HG03460 (cell line): ENCODE data around the gene ATP6V0E1.

Source experiments
- ATAC-seq: cut with Tn5 transposase; IDR thresholded peaks from one replicate; pipeline ENCODE4 v1.9.1; 2021; ENCODE audit not compliant: unreplicated experiment

The ATP6V0E1 gene

DNA sequence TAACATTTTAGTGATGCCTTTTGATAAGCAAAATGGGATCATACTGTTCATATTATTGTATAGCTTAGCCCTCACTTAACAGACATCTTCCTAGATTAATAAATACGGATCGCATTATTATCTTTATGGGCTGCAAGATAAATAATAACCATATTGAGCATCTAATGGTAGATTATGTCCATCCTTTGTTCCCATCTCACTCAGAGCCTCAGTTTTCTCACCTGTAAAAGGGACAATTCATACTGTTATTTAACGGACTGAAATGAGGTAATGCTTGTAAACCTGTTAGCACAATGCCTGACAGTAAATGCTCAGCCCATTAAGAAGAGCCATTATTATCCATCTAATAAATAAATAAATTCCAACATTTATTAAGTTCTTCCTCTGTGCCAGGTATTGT lies 27.3 kb upstream of the ATP6V0E1 start:
- ATAC-seq: no peak

DNA sequence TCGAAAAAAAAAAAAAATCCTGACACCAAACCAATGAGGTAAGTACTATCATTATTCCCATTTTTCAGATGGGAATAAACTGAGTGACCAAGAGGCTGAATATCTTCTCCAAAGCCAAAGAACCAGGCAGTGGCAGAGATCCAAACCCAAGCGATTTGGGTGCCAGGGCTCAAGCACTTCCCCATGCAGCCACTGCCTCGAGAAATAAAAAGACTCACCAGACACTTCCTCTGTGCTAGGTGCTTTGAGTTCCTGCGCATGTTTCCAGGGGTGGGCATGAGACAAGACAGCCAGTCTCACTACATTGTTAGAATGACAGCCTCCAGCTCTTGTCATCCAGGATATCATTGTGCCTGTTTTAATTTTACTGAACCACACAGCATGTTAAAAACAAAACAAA lies 26.6 kb upstream of the ATP6V0E1 start:
- no peak for ATAC-seq

DNA sequence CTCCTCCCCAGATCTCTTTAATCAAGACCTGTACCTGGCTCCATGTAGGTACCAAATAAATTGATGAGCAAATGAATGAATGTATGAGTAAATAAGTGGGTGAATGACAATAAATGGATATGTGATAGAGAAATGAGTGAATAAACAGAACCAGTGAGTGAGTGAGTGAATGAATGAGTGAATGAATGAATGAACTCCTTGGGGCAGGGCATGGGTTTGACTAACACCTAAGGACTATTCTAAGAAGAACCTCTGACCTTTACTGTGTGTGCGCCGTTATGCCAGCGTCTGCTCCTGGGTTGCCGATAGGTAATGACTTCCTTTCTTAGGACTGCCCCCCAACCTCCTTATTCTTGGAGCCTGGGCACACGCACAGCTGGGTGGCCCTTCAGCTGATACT lies 26.1 kb upstream of the ATP6V0E1 start:
- no peak for ATAC-seq

DNA sequence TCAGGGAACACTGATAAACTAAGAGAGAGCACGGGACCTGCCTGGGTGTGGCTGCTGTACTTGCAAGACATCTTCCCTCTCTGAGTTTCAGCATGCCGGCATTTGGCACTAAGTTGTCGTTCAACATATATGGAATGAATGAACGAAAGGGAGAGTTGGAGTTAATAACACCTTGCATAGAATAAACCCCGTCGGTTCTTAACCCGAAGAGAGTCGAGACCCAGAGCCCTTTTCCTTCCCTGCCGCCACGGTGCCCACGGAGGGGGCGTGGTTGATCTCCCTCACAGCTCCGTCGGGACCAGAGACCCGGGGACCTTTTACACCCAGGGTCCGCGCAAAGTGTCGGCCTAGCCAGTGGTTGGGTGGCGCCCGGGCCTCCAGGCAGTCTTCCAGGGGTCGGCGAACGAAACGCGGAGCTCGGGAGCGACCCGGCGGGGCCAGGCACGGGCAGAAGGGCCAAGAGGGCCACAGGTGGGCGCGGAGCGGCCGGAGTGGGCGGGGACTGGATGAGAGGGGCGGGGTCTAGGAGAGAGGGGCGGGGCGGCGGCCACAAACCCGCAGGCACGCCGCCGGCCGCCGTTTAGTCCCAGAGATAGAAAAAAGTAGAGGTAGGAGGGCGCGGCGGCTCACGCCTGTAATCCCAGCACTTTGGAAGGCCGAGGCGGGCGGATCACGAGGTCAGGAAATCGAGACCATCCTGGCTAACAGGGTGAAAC lies 25.1 kb upstream of the ATP6V0E1 start:
- ATAC-seq: peak; percentile 61

DNA sequence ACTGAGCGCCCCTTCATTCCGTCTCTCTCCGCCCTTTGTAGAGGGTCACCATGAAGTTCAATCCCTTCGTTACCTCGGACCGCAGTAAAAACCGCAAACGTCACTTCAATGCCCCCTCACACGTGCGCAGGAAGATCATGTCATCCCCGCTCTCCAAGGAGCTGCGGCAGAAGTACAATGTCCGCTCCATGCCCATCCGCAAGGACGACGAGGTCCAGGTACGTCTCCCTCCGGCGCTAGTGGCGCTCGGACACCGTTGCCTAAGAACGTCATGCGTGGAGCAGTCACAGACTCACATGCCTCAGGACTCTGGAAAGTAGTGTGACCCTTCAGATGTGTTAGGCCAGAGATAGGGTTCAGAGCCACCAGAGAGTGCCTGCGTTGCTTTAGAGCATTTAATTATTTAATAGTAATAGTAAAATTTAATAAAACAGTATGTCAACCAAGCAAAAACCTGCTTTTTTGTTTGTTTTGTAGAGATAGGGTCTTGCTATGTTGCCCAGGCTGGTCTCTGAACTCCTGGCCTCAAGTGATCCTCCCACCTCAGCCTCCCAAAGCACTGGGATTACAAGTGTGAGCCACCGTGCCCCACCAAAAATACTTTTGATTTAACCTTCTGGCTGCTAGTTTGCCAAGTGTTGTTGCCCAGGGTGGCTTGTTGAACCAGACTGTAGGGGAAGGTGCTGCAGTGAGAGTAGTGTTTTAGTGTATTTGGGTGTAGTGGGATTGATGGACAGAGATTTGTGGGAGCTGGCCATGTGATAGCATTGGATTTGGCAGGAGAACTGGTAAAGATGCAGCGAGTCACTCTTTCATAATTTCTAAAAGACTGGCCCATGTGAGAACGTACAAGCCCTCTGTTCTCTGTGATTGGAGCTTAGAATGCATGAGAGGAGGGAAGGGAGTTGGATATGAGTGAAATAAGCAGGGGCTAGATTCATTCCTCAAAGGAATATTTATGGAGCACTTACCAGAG lies 23.5 kb upstream of the ATP6V0E1 start:
- ATAC-seq: no peak

DNA sequence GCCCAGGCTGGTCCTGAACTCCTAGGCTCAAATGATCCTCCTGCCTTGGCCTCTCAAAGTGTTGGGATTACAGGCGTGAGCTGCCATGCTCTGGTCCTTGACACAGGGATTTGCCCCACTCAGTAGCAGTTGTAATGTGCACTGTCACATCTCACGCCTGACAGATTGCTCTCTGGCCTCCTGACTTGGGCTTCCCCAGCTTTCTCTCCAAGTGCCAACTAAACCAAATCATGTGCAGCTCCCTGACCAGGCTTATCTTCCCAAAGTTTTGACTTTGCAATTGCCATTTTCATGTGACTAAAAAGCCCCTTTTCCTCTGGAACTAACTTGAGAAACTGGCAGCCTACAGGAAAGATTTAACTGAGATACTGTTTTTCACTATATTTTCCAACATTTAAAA lies 13.7 kb upstream of the ATP6V0E1 start:
- no peak for ATAC-seq

DNA sequence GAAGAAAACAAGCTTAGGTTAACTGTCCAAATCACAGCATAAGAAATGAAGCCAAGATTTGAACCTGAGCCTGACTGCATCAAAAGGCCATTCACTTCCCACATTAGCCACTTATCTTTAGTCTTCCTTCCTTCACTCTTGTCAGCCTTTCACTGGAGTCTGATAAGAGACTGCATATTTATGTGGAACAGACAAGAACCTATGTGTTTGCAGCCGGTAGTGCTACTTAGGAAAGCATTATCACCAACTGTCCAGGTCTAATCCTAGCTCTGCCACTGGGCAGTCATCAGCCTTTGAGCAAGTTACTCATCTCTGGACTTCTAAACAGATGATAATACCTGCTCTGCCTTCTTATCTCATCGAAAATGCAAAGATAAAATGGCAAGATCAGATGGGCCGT lies 12.1 kb upstream of the ATP6V0E1 start:
- no peak for ATAC-seq

DNA sequence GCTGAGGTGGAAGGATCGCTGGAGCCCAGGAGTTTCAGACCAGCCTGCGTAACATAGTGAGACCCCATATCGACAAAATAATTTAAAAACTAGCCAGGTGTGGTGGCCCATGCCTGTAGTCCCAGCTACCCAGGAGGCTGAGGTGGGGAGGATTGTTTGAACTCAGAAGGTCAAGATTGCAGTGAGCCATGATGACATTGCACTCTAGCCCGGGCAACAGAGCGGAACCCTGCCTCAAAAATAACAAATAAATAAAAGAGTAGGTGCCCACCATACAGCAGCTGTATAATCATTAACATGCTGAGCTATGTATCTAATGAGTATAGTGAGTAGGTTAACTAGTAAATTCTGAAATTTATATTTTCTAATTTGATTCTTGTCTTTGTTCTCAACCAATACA lies 11.0 kb upstream of the ATP6V0E1 start:
- ATAC-seq: no peak

DNA sequence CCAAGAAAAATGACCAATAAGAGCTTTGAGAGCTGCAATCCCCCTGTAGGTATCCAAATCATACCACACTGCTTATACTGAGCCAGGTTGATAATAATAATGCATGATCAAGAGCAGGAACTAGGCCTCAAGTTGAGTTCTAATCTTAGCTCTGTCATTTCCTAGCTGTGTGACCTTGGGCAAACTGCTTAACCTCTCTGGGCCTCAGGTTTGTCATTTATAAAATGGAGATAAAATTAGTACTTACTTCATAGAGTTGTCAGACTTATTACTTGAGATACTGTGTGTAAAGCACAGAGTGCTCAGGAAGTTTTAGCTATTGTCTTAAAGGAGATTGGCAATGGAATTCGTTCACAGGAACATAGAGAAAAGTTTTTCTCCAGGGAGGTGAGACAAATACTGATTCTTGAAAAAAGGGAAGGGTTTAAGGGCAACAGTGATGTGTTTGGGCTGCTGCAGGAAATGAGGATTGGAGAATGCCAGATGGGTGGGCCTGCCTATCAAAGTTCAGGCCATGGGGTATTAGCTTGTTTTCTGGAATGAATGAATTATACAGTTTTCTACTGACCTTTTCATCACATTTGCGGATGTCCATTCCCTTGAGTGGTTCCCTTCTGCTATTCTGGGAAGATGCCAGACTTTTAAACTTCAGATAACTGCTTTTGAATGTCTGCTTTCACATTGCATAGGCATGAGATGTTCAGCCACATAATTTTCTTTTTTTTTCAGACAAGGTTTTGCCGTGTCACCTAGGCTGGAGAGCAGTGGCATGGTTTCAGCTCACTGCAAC lies 10.2 kb upstream of the ATP6V0E1 start:
- no peak for ATAC-seq

DNA sequence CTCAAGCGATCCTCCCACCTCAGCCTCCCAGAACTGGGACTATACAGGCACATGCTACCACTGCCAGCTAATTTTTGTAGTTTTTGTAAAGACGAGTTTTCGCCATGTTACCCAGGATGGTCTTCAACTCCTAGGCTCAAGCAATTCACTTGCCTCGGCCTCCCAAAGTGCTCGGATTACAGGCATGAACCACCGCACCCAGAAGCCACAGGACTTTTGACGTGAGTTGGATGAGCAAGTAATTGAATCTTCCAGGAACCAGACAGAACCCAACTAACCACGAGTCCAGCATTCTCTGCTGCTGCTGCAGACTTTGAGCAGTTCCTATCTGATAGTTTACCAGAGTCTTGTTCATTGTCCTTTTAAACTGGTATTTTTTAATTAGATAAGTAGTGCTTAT lies 9.6 kb upstream of the ATP6V0E1 start:
- no peak for ATAC-seq

DNA sequence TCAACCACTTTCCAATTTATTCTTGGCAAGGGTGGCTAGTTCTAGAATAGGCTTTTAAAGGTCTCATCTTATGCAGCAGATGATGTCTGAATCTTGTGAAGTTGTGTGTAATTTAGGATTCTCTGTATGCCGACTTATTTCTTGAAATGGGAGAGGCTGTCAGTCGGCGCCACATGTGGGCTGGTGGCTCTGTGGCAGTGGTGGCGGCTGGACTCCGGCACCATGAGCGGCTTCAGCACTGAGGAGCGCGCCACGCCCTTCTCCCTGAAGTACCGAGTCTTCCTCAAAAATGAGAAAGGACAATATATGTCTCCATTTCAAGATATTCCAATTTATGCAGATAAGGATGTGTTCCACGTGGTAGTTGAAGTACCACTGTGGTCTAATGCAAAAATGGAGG lies 8.3 kb upstream of the ATP6V0E1 start:
- no peak for ATAC-seq

DNA sequence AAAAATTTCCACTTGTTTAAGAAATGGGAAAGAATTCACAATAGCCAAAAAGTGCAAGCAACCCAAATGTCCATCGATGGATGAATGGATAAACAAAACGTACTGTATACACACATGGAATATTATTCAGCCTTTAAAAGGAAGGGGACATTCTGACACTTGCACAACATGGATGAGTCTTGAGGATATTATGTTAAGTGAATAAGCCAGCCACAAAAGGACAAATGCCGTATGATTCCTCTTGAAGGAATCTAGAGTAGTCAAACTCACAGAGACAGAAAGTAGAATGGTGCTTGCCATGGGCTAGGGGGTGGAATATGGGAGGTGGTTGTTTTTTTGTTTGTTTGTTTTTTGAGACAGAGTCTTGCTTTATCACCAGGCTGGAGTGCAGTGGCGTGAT lies 3.8 kb upstream of the ATP6V0E1 start:
- no peak for ATAC-seq

DNA sequence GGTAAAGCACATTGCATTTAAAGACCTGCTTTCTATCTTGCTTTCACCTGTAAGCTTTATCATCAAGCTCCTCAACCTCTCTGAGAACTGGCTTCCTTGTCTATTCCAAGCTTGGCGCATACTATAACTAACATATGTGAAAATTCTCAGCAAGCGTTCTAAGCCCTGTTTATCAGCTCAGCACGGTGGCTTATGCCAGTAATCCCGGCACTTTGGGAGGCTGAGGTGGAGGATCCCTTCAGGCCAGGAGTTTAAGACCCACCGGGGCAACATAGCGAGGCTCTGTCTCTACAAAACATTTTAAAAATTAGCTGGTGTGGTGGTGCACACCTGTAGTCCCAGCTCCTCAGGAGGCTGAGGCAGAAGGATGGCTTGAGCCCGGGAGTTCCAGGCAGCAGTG lies 1.6 kb upstream of the ATP6V0E1 start:
- no peak for ATAC-seq

DNA sequence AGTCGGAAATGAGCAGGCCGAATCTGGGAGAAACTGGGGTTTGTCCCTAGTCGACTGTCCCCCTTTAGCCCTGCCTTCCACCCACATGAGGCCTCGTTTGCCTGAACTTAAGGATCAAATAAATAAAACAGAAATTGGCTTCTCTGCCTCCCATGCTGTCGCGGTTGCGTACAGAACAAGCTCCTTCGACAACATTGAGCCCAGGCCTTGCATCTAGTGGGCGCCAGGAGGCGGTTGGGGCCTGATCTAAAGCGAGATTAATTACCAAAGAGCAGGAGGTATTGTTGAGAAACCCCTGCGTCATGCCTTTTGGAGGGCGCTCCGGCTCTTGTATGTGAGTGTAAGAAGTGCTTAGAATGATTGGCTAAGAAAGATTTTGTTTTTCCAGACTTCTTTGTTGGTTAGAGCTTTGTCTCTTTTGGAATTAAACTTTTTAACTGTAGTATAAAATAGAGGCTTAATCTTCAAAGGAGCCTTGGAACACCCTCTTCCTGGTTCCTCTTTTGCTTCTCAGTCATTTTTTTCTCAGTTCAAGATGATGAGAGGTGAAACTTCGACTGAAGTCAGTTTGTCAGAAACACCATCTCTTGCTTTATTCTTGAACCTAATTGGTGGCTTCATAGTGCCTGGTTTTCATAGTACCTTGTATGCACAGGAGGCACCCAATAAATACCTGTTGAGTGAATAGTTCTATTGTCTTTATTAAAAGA lies 828 bp downstream of the ATP6V0E1 start:
- ATAC-seq: peak; percentile 58

DNA sequence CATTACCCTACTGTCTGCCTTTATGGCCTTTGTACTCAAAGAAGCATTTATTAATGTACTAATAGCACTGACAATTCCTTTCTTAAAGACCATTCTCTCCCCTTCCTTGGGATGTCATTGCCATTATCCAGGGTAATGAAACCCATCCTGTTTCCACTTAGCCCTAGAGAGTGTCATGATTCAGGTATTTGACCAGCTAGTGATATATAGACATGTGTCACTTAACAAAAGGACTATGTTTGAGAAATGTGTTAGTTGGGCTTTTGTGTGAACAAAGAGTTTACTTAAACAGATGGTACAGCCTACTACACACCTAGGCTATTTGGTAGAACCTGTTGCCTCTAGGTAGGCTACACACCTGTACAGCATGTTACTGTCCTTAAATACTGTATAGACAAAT lies 2.0 kb downstream of the ATP6V0E1 start:
- ATAC-seq: no peak

DNA sequence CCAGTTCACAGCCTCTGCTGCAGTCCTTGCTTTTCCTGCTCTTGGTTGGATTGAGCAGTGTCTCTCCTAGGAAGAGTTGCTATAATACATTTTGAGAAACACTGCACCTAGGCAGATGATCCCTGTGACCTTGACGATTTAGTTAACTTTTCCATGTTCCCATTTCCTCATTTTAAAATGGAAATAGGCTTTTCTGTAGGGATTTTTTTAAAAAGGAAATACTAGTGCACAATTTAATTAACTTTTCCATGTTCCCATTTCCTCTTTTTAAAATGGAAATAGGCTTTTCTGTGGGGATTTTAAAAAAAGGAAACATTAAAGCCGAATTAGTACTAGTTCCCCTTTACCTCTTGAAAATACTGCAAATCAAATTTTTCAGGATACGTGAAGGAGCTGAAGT lies 4.7 kb downstream of the ATP6V0E1 start:
- ATAC-seq: no peak

DNA sequence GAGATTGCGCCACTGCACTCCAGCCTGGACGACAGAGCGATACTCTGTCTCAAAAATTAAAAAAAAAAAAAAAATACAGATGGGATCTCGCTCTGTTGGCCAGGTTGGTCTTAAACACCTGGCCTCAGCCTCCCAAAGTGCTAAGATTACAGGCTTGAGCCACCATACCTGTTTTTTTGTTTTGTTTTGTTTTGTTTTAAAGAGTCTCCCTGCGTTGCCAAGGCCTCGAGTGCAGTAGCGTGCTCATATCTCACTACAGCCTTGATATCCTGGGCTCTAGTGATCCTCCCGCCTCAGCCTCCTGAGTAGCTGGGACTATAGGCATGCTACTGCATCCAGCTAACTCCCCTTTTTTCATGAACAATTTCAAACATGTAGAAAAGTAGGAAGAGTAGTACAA lies 7.2 kb downstream of the ATP6V0E1 start:
- ATAC-seq: no peak

DNA sequence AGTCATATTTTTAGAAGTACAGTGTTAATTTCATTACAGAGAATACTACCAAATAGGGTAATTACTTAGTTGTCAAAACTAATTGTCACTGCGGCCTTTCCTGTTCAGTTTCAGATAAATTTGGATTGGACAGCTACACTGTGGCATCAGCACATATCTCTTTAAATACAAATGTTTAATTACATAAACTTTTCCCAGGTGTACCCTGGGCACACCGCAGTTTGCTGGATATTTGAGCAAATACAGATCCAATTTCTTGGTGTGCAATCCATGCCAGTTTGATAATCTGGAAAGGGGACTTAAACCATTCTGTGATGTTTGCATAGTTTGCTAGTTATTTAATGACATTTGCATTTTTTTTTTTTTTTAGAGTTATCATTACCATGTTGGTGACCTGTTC lies 10.8 kb downstream of the ATP6V0E1 start:
- ATAC-seq: no peak

DNA sequence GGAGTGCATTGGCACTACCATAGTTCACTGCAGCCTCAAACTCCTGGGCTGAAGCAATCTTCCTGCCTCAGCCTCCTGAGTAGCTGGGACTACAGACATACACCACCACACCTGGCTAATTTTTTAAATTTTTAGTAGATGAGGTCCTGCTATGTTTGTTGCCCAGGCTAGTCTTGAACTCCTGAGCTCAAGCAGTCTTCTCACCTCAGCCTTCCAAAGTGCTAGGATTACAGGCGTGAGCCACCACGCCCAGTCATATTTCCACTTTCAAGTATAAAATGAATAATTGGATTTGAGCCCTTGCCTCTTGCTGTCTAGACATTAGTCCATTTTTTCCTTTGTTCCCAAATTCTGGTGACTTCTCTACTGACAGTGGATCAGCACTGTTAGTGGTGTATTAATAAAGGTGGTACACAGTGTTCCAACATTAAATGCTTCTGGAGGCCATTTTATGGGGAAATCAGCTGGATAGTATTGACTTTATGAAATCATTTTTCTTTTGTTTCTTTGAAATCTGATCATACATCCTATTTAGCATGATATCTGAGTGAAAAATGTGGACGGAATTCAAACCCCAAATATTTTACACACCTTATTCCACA lies 15.9 kb downstream of the ATP6V0E1 start:
- no peak for ATAC-seq

DNA sequence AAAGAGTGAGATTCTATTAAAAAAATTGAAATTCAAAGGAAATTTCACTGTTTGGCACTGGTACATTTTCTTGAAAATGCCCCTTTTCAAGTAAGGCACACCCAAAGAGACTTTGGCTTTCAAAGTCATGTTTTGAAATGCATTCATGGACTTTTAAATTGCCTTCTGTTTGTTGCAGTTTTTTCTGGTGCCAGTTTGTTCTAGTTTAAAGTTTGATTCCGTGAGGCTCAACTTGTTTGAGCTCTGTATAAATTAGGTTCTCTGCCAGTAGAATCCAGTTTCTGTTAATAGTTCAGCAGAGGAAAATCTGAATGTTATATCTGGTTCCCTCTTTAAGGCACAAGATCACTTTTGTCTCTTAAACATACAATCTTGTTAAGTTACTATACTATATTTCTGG lies 16.4 kb downstream of the ATP6V0E1 start:
- ATAC-seq: no peak
